Left lung (tissue), 10 donors: ENCODE results near the gene PIGN. TPM values are rescaled to one million over a fixed set of nuclear protein-coding genes. Genes with fewer than 3 reads are reported as not detected.

Source experiments
- ATAC-seq: fragments of 200-7000 bp; cut with Tn5 transposase; one replicate; pipeline ENCODE4 v1.9.1; 2020; ENCODE audit warnings: moderate library complexity
- DNase-seq, 4 donors: peaks; one replicate each; pipeline ENCODE4 v3.0.0-alpha.2; 2013 to 2020
- H3K27ac ChIP-seq, 2 donors: fragments of 200-600 bp; sonication (generic) in 1 of 2; one replicate each; pipeline versions ENCODE4 v1.5.0 to v1.8.0; 2020 to 2021
- H3K27me3 ChIP-seq, 2 donors: fragments of 200-600 bp; sonication (generic) in 1 of 2; one replicate each; pipeline versions ENCODE4 v1.5.0 to v1.8.0; 2020 to 2021
- H3K36me3 ChIP-seq, 2 donors: fragments of 200-600 bp; sonication (generic) in 1 of 2; one replicate each; pipeline versions ENCODE4 v1.5.0 to v1.8.0; 2020 to 2021
- H3K4me1 ChIP-seq, 2 donors: fragments of 200-600 bp; one replicate each; pipeline ENCODE4 v1.8.0; 2021
- H3K4me3 ChIP-seq, 2 donors: fragments of 200-600 bp; sonication (generic) in 1 of 2; one replicate each; pipeline versions ENCODE4 v1.5.0 to v1.8.0; 2020 to 2021; ENCODE audit warnings: mild to moderate bottlenecking in 1 of 2
- H3K9me3 ChIP-seq, 2 donors: fragments of 200-600 bp; sonication (generic) in 1 of 2; one replicate each; pipeline versions ENCODE4 v1.5.0 to v1.8.0; 2020 to 2021
- CTCF ChIP-seq, 2 donors: fragments of 200-600 bp; sonication (generic) in 1 of 2; IDR thresholded peaks; one replicate each; pipeline versions ENCODE4 v1.5.0 to v1.8.0; 2021; ENCODE audit warnings: antibody characterized with exemption in 2 of 2
- intact Hi-C, 2 donors: fragments of 100-400 bp; cut with DNase I; formaldehyde crosslinking; loops; one replicate each; pipeline versions ENCODE4 v1.11.2 to v1.14.2; 2022
- polyA plus RNA-seq, 6 donors: library from polyadenylated mRNA; unstranded; fragments of 120-200 nt; gene quantifications; one replicate each; pipeline ENCODE4 v1.2.1, GENCODE V29; 2013; ENCODE audit not compliant: insufficient read length in 6 of 6
- total RNA-seq, 2 donors: library from RNA; stranded (reverse); fragmentation: NEBNext Ultra II Directional; extraction: Animal tissue kit (Norgen Biotek cat#: 25700); gene quantifications; one replicate each; pipeline ENCODE4 v1.2.1, GENCODE V29; 2021
- donor health status: DM: no; HTN: yes; CAD: no.
- donor health status: DM: no; HTN: no; CAD: no.

PIGN gene
- total and polyA plus RNA-seq, 8 donors, result 28.1 to 36.8 (median 29.5) TPM

- DNase-seq, result no peak
- no peak overlapping the region for H3K4me3 ChIP-seq
- no peaks in the 10 kb centered on the region for H3K27me3 ChIP-seq
- no peaks in the 10 kb centered on the region for H3K4me1 ChIP-seq
- intact Hi-C loops, result no loop called here
- TF ChIP-seq CTCF (IDR thresholded peaks at IDR 0.05), result no peak
- H3K36me3 ChIP-seq, result peaks cover 0 to 26% of the 10 kb centered on the region in 2 donors
- H3K27ac ChIP-seq, result no peak overlapping the region
- no peaks in the 10 kb centered on the region for H3K9me3 ChIP-seq
- no peak for ATAC-seq
These were observed 27.9 kb upstream of the PIGN start for GRCh38 chr18:62214790-62215189.

- no peak overlapping the region for H3K27ac ChIP-seq
- intact Hi-C loops, result no loop called here
- no peak for DNase-seq
- TF ChIP-seq CTCF (IDR thresholded peaks at IDR 0.05), result no peak
- no peak overlapping the region for H3K4me3 ChIP-seq
- peaks cover 0 to 11% of the 10 kb centered on the region in 2 donors for H3K4me1 ChIP-seq
- no peak for ATAC-seq
- peaks cover 0 to 26% of the 10 kb centered on the region in 2 donors for H3K36me3 ChIP-seq
- H3K27me3 ChIP-seq, result no peaks in the 10 kb centered on the region
- no peaks in the 10 kb centered on the region for H3K9me3 ChIP-seq
These were observed 24.5 kb upstream of the PIGN start for GRCh38 chr18:62211325-62211828.

GRCh38 chr18:62210138-62210537 lies 23.3 kb upstream of the PIGN start:
- H3K4me1 ChIP-seq, result peaks cover 0 to 11% of the 10 kb centered on the region in 2 donors
- no peaks in the 10 kb centered on the region for H3K27me3 ChIP-seq
- no peak overlapping the region for H3K4me3 ChIP-seq
- H3K36me3 ChIP-seq, result peaks cover 0 to 26% of the 10 kb centered on the region in 2 donors
- no peaks in the 10 kb centered on the region for H3K9me3 ChIP-seq
- DNase-seq (no peak), ATAC-seq (no peak)
- H3K27ac ChIP-seq, result no peak overlapping the region
- no peak for TF ChIP-seq CTCF (IDR thresholded peaks at IDR 0.05)
- intact Hi-C loops, result no loop called here

- H3K9me3 ChIP-seq, result no peaks in the 10 kb centered on the region
- DNase-seq (no peak), ATAC-seq (no peak)
- H3K27me3 ChIP-seq, result no peaks in the 10 kb centered on the region
- no peak for TF ChIP-seq CTCF (IDR thresholded peaks at IDR 0.05)
- no peak overlapping the region for H3K4me3 ChIP-seq
- H3K4me1 ChIP-seq, result peaks cover 0 to 11% of the 10 kb centered on the region in 2 donors
- intact Hi-C loops, result no loop called here
- no peak overlapping the region for H3K27ac ChIP-seq
- H3K36me3 ChIP-seq, result peaks cover 0 to 16% of the 10 kb centered on the region in 2 donors
These were observed 22.2 kb upstream of the PIGN start for GRCh38 chr18:62209046-62209445.

GRCh38 chr18:62206593-62206992 lies 19.7 kb upstream of the PIGN start:
- Histone ChIP-seq H3K27me3 (no peaks in the 10 kb centered on the region), H3K9me3 (no peaks in the 10 kb centered on the region), H3K4me1 (peaks cover 0 to 11% of the 10 kb centered on the region in 2 donors), H3K4me3 (no peak overlapping the region), H3K27ac (no peak overlapping the region), H3K36me3 (no peaks in the 10 kb centered on the region)
- intact Hi-C loops, result no loop called here
- TF ChIP-seq CTCF (IDR thresholded peaks at IDR 0.05), result no peak
- no peak for ATAC-seq
- DNase-seq, result no peak
